Panc1 (cell line): ENCODE results near the gene ARID4B.

Source experiments
- CTCF ChIP-seq: fragments of 450-650 bp; IDR thresholded peaks from 2 replicates; pipeline ENCODE4 v1.5.1; 2017; ENCODE audit warnings: mild to moderate bottlenecking
- POLR2AphosphoS5 ChIP-seq: IDR thresholded peaks from 2 replicates; pipeline ENCODE4 v1.6.1; 2012; ENCODE audit warnings: mild to moderate bottlenecking, low read depth, low read length, moderate library complexity
- REST ChIP-seq, 2 experiments: IDR thresholded peaks; 2 replicates each; pipeline ENCODE4 v1.6.1; 2011 to 2012; ENCODE audit warnings: low read depth in 2 of 2, control low read depth in 1 of 2, low read length in 1 of 2, mild to moderate bottlenecking in 1 of 2, moderate library complexity in 1 of 2; ENCODE audit not compliant: insufficient read depth in 1 of 2

GRCh38 chr1:235331401-235331800 is 3.4 kb upstream of the ARID4B start:
- no peak for TF ChIP-seq CTCF
- TF ChIP-seq POLR2AphosphoS5, result no peak
- TF ChIP-seq REST (IDR thresholded peaks at IDR 0.05; ENCODE audit: insufficient read depth in 1 of 2, low read depth in 2 of 2, low read length in 1 of 2), result no peak
